ENCODE data around the gene SPACA6. TPM values are rescaled to one million over a fixed set of nuclear protein-coding genes. Genes with fewer than 3 reads are reported as not detected.

SPACA6 gene
- total and polyA plus RNA-seq, 9 of the 15 experiments (the other 6 are each of a cell fraction or from before 2014, with no cell fraction given) = 1.3 to 17.3 (median 6.2) TPM

- no peak for TF ChIP-seq ZNF511 (CRISPR knock-in tag; IDR thresholded peaks at IDR 0.05)
- TF ChIP-seq CUX1 (CRISPR knock-in tag; IDR thresholded peaks at IDR 0.05) = no peak
- TF ChIP-seq ZNF696 (CRISPR knock-in tag; conservative IDR thresholded peaks at IDR 0.05) = no peak
- TF ChIP-seq RBM34 (IDR thresholded peaks at IDR 0.05; ENCODE audit: borderline replicate concordance, insufficient read depth, low read length) = no peak
- no peak for TF ChIP-seq REST (IDR thresholded peaks at IDR 0.05; ENCODE audit: borderline replicate concordance)
- TF ChIP-seq REST (CRISPR knock-in tag; IDR thresholded peaks at IDR 0.05; ENCODE audit: low read depth) = no peak
- no peak for TF ChIP-seq ELK1 (CRISPR knock-in tag; IDR thresholded peaks at IDR 0.05)
- TF ChIP-seq BACH1 (tag; IDR thresholded peaks at IDR 0.05) = no peak
- TF ChIP-seq MTA3 (IDR thresholded peaks at IDR 0.05; ENCODE audit: borderline replicate concordance) = no peak
Observed at GRCh38 chr19:51689751-51690453, 3.2 kb upstream of the SPACA6 start (continued).
